ENCODE data around the gene PPP1R1B. TPM values are rescaled to one million over a fixed set of nuclear protein-coding genes. Genes with fewer than 3 reads are reported as not detected.
"Not testable (repeated sequence)": the region's sequence is repeated elsewhere in the genome, so short reads cannot be mapped to it uniquely, and the experiment has no call there.

PPP1R1B gene
- total RNA-seq, 1 donor from 2014 or later, result not detected

DNA sequence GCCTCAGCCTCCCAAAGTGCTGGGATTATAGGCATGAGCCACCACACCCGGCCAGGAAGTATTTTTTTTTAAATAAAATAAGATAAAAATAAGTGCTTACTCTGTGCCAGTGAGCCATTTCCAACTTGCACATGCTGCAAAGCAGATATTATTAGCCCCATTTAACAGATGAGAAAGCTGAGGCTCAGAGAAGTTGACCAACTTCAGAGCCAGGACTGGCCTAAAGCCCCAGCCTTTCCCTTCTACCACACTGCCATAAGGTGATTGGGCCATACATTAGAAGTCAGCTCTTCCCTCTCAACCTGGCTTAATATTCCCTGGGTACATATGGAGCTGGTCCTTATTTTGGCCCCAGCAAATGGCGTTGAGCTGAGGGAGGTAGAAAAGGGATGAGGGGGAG, 44.1 kb upstream of the PPP1R1B start:
- Mint-ChIP-seq H3K27ac (no peak overlapping the region), H3K27me3 (ENCODE audit: insufficient read depth, low read depth) (peaks cover 21% of the 10 kb centered on the region), H3K9me3 (no peaks in the 10 kb centered on the region), H3K4me3 (no peak overlapping the region), H3K36me3 (no peaks in the 10 kb centered on the region), H3K4me1 (peaks cover 20% of the 10 kb centered on the region)
- Histone ChIP-seq H3K27me3 (peaks cover 4% of the 10 kb centered on the region), H3K9ac (no peak overlapping the region), H3K4me1 (peaks cover 25% of the 10 kb centered on the region), H4K20me1 (ENCODE audit: low read depth) (peaks cover 3% of the 10 kb centered on the region), H3F3A (ENCODE audit: low read depth) (peaks cover 21% of the 10 kb centered on the region), H2AFZ (replicated peaks) (no peak overlapping the region), H3K79me2 (ENCODE audit: low read depth) (no peaks in the 10 kb centered on the region), H3K4me3 (no peak overlapping the region), H3K4me2 (no peak overlapping the region), H3K36me3 (no peaks in the 10 kb centered on the region), H3K9me3 (ENCODE audit: low read depth) (no peaks in the 10 kb centered on the region), H3K27ac (no peak overlapping the region)
- TF ChIP-seq EZH2phosphoT487 (IDR thresholded peaks at IDR 0.05), result no peak
- TF ChIP-seq EZH2 (IDR thresholded peaks at IDR 0.05), result no peak
- TF ChIP-seq, protein P1, sequence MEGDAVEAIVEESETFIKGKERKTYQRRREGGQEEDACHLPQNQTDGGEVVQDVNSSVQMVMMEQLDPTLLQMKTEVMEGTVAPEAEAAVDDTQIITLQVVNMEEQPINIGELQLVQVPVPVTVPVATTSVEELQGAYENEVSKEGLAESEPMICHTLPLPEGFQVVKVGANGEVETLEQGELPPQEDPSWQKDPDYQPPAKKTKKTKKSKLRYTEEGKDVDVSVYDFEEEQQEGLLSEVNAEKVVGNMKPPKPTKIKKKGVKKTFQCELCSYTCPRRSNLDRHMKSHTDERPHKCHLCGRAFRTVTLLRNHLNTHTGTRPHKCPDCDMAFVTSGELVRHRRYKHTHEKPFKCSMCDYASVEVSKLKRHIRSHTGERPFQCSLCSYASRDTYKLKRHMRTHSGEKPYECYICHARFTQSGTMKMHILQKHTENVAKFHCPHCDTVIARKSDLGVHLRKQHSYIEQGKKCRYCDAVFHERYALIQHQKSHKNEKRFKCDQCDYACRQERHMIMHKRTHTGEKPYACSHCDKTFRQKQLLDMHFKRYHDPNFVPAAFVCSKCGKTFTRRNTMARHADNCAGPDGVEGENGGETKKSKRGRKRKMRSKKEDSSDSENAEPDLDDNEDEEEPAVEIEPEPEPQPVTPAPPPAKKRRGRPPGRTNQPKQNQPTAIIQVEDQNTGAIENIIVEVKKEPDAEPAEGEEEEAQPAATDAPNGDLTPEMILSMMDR (IDR thresholded peaks at IDR 0.05), result no peak
- no peak for DNase-seq (ENCODE audit: low spot score)

DNA sequence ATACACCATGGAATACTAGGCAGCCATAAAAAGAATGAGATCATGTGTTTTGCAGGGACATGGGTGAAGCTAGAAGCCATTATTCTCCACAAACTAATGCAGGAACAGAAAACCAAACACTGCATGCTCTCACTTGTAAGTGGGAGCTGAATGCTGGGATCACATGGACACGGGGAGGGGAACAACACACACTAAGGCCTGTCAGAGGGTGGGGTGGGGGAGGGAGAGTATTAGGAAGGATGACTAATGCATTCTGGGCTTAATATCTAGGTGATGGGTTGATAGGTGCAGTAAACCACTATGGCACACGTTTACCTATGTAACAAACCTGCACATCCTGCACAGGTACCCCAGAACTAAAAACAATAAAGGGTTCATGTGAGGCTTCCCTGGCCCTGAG, 36.6 kb upstream of the PPP1R1B start:
- peaks cover 80% of the 10 kb centered on the region for H3K27me3 ChIP-seq
- not testable (repeated sequence) for H3K4me3 Mint-ChIP-seq

GRCh38 chr17:39591958-39592954, 34.5 kb upstream of the PPP1R1B start:
- no peak overlapping the region for H3K27ac ChIP-seq
- H3K4me1 ChIP-seq, result no peaks in the 10 kb centered on the region
- H3K4me3 ChIP-seq, result no peak overlapping the region
- H3K9me3 Mint-ChIP-seq, result peaks cover 3% of the 10 kb centered on the region
- peaks cover 51% of the 10 kb centered on the region for H4K20me1 ChIP-seq (ENCODE audit: low read depth)
- peaks cover 65% of the 10 kb centered on the region for H3K27me3 Mint-ChIP-seq (ENCODE audit: insufficient read depth, low read depth)
- H2AFZ ChIP-seq (replicated peaks), result no peak overlapping the region
- H3K4me3 Mint-ChIP-seq, result no peak overlapping the region
- TF ChIP-seq, protein P1 (IDR thresholded peaks at IDR 0.05), result no peak
- TF ChIP-seq EZH2 (IDR thresholded peaks at IDR 0.05), result peak; percentile 73
- H3K9me3 ChIP-seq (ENCODE audit: low read depth), result no peaks in the 10 kb centered on the region
- H3K36me3 ChIP-seq, result no peaks in the 10 kb centered on the region
- H3K4me2 ChIP-seq, result no peak overlapping the region
- no peak overlapping the region for H3K27ac Mint-ChIP-seq
- H3K9ac ChIP-seq, result no peak overlapping the region
- peaks cover 100% of the 10 kb centered on the region for H3K27me3 ChIP-seq
- no peaks in the 10 kb centered on the region for H3F3A ChIP-seq (ENCODE audit: low read depth)
- H3K79me2 ChIP-seq (ENCODE audit: low read depth), result no peaks in the 10 kb centered on the region
- H3K4me1 Mint-ChIP-seq, result no peaks in the 10 kb centered on the region
- no peaks in the 10 kb centered on the region for H3K36me3 Mint-ChIP-seq
- DNase-seq (ENCODE audit: low spot score), result peak; percentile 92

More for the DNA sequence above, 36.6 kb upstream of the PPP1R1B start:
- not testable (repeated sequence) for H3K79me2 ChIP-seq (ENCODE audit: low read depth); H3K9me3 Mint-ChIP-seq; H3K36me3 Mint-ChIP-seq; H3F3A ChIP-seq (ENCODE audit: low read depth); H3K9me3 ChIP-seq (ENCODE audit: low read depth); H3K36me3 ChIP-seq; H3K4me1 ChIP-seq; H2AFZ ChIP-seq (replicated peaks); H3K27ac Mint-ChIP-seq; H3K27ac ChIP-seq; DNase-seq (ENCODE audit: low spot score); H3K4me1 Mint-ChIP-seq; H3K4me2 ChIP-seq; H3K4me3 ChIP-seq; H3K9ac ChIP-seq
- peaks cover 31% of the 10 kb centered on the region for H4K20me1 ChIP-seq (ENCODE audit: low read depth)
- H3K27me3 Mint-ChIP-seq (ENCODE audit: insufficient read depth, low read depth), result peaks cover 48% of the 10 kb centered on the region

- Histone ChIP-seq H2AFZ (replicated peaks) (no peak overlapping the region), H3K79me2 (ENCODE audit: low read depth) (no peaks in the 10 kb centered on the region), H3K4me2 (no peak overlapping the region), H3F3A (ENCODE audit: low read depth) (no peaks in the 10 kb centered on the region), H3K27ac (no peak overlapping the region), H3K4me3 (no peak overlapping the region), H3K9me3 (ENCODE audit: low read depth) (no peaks in the 10 kb centered on the region), H3K27me3 (peaks cover 100% of the 10 kb centered on the region), H3K9ac (no peak overlapping the region), H3K36me3 (no peaks in the 10 kb centered on the region), H4K20me1 (ENCODE audit: low read depth) (peaks cover 63% of the 10 kb centered on the region), H3K4me1 (no peaks in the 10 kb centered on the region)
- TF ChIP-seq EZH2 (IDR thresholded peaks at IDR 0.05), result no peak
- TF ChIP-seq, protein P1 (IDR thresholded peaks at IDR 0.05), result no peak
- TF ChIP-seq EZH2phosphoT487 (IDR thresholded peaks at IDR 0.05), result no peak
- no peak for DNase-seq (ENCODE audit: low spot score)
- no peak overlapping the region for H3K27ac Mint-ChIP-seq
- peaks cover 3% of the 10 kb centered on the region for H3K9me3 Mint-ChIP-seq
- H3K4me1 Mint-ChIP-seq, result no peaks in the 10 kb centered on the region
- H3K36me3 Mint-ChIP-seq, result no peaks in the 10 kb centered on the region
- H3K4me3 Mint-ChIP-seq, result no peak overlapping the region
- peaks cover 67% of the 10 kb centered on the region for H3K27me3 Mint-ChIP-seq (ENCODE audit: insufficient read depth, low read depth)
These were observed 33.4 kb upstream of the PPP1R1B start for GRCh38 chr17:39593371-39593770.
